ENCODE measurements around the gene NR1H2.
A peak's percentile ranks its signal among the peaks of the same experiment; 100 is the strongest.

The NR1H2 gene

DNA sequence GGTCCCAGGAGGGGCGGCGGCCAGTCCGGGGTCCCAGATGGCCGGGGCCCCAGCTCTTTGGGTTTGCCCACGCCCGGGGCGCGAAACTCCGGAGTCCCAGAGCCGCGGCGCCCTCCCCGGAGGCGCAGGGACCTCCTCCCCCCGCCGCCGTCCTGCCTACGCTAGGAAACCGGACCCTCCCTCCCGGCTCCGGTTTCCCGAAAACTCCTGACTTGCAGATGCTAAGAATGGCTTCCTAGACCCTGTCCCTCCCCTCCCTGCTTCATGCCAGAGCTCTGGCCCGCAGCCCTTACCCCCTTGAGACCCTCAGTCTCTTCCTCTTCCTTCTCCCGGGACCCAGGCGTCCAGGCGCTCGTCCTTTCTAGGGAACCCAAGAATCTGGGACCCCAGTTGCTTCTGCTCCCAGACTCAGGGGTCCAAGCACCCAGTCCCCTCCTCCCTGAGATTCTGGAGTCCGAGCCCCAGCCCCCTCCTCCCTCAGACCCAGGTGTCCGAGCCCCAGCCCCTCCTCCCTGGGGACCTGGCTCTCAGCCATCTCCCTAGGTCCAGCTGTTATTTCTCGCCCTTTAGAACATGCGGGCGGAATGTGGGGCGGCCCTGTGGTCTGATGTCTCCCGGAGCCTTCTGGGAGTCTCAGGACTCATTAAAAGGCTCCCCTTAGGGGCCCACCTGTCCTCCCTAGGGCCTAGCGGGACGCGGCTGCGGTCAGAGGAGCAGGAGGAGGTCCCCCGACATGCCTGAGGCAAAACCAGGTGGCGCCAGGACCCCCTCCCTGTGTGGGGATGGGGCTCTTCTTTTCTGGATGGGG lies 56.2 kb downstream of the NR1H2 start, which contains the start of gene MYBPC2:
MYBPC2 (plus strand) TSS at position 672 of the 808 bp plus-strand sequence; CDS start at position 734, 62 bp downstream.
- H3K4me3 ChIP-seq (ENCODE audit: low read depth, low read length) = peak within 1 kb of the TSS; percentile 57
- TF ChIP-seq, protein P1, sequence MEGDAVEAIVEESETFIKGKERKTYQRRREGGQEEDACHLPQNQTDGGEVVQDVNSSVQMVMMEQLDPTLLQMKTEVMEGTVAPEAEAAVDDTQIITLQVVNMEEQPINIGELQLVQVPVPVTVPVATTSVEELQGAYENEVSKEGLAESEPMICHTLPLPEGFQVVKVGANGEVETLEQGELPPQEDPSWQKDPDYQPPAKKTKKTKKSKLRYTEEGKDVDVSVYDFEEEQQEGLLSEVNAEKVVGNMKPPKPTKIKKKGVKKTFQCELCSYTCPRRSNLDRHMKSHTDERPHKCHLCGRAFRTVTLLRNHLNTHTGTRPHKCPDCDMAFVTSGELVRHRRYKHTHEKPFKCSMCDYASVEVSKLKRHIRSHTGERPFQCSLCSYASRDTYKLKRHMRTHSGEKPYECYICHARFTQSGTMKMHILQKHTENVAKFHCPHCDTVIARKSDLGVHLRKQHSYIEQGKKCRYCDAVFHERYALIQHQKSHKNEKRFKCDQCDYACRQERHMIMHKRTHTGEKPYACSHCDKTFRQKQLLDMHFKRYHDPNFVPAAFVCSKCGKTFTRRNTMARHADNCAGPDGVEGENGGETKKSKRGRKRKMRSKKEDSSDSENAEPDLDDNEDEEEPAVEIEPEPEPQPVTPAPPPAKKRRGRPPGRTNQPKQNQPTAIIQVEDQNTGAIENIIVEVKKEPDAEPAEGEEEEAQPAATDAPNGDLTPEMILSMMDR (IDR thresholded peaks at IDR 0.05; ENCODE audit: low read depth, low read length) = no peak
